ENCODE results near the gene PMM2. TPM values are rescaled to one million over a fixed set of nuclear protein-coding genes. Genes with fewer than 3 reads are reported as not detected.
"Not testable (repeated sequence)": the region's sequence is repeated elsewhere in the genome, so short reads cannot be mapped to it uniquely, and the experiment has no call there.

Gene PMM2
- total and polyA plus RNA-seq, 2 experiments from 2014 or later, result 38.2 to 60.4 TPM

- H3K9me3 Mint-ChIP-seq, result no peaks in the 10 kb centered on the region
- Histone ChIP-seq H3K36me3 (ENCODE audit: insufficient read depth) (no peaks in the 10 kb centered on the region), H3K27me3 (ENCODE audit: insufficient read depth) (no peaks in the 10 kb centered on the region), H2AFZ (no peak overlapping the region), H3K27ac (ENCODE audit: low read depth) (no peak overlapping the region), H3K4me2 (no peak overlapping the region), H3K79me2 (replicated peaks; ENCODE audit: insufficient read depth) (no peaks in the 10 kb centered on the region), H3K9me2 (ENCODE audit: insufficient read depth) (no peaks in the 10 kb centered on the region), H3F3A (replicated peaks; ENCODE audit: low read depth) (peaks cover 5% of the 10 kb centered on the region; the same call in 1 of the 2 replicates), H3K4me3 (no peak overlapping the region), H3K4me1 (ENCODE audit: insufficient read depth) (peaks cover 17% of the 10 kb centered on the region), H4K20me1 (replicated peaks; ENCODE audit: insufficient read depth) (no peaks in the 10 kb centered on the region)
- H3K4me1 Mint-ChIP-seq, result peaks cover 23% of the 10 kb centered on the region
- H3K27me3 Mint-ChIP-seq (ENCODE audit: insufficient read depth, low read depth, poor library complexity), result peaks cover 10% of the 10 kb centered on the region
- ATAC-seq (no peak), DNase-seq (ENCODE audit: low spot score) (no peak)
- H3K27ac Mint-ChIP-seq, result no peak overlapping the region
- H3K4me3 Mint-ChIP-seq, result no peak overlapping the region
- no peak for TF ChIP-seq EZH2phosphoT487 (IDR thresholded peaks at IDR 0.05; ENCODE audit: unreplicated experiment)
- TF ChIP-seq, protein P1, sequence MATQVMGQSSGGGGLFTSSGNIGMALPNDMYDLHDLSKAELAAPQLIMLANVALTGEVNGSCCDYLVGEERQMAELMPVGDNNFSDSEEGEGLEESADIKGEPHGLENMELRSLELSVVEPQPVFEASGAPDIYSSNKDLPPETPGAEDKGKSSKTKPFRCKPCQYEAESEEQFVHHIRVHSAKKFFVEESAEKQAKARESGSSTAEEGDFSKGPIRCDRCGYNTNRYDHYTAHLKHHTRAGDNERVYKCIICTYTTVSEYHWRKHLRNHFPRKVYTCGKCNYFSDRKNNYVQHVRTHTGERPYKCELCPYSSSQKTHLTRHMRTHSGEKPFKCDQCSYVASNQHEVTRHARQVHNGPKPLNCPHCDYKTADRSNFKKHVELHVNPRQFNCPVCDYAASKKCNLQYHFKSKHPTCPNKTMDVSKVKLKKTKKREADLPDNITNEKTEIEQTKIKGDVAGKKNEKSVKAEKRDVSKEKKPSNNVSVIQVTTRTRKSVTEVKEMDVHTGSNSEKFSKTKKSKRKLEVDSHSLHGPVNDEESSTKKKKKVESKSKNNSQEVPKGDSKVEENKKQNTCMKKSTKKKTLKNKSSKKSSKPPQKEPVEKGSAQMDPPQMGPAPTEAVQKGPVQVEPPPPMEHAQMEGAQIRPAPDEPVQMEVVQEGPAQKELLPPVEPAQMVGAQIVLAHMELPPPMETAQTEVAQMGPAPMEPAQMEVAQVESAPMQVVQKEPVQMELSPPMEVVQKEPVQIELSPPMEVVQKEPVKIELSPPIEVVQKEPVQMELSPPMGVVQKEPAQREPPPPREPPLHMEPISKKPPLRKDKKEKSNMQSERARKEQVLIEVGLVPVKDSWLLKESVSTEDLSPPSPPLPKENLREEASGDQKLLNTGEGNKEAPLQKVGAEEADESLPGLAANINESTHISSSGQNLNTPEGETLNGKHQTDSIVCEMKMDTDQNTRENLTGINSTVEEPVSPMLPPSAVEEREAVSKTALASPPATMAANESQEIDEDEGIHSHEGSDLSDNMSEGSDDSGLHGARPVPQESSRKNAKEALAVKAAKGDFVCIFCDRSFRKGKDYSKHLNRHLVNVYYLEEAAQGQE (IDR thresholded peaks at IDR 0.05; ENCODE audit: unreplicated experiment), result no peak
- no peaks in the 10 kb centered on the region for H3K36me3 Mint-ChIP-seq (ENCODE audit: low read depth)
Measured at GRCh38 chr16:8874388-8874787, 76.7 kb downstream of the PMM2 start.

DNA sequence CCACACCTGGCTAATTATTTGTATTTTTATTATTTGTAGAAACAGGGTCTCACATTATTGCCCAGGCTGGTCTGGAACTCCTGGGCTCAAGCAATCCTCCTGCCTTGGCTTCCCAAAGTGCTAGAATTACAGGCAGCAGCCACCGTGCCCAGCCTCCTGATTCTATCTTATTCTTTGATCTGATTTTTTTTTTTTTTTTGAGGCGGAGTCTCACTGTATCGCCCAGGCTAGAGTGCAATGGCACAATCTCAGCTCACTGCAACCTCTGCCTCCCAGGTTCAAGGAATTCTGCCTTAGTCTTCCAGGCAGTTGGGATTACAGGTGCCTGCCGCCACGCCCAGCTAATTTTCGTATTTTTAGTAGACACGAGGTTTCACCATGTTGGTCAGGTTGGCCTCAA lies 77.7 kb downstream of the PMM2 start:
- not testable (repeated sequence) for H3K9me2 ChIP-seq (ENCODE audit: insufficient read depth); ATAC-seq; H3F3A ChIP-seq (replicated peaks; ENCODE audit: low read depth); H2AFZ ChIP-seq; H3K4me2 ChIP-seq; H3K79me2 ChIP-seq (replicated peaks; ENCODE audit: insufficient read depth); H3K27ac Mint-ChIP-seq; H3K27me3 Mint-ChIP-seq (ENCODE audit: insufficient read depth, low read depth, poor library complexity); H4K20me1 ChIP-seq (replicated peaks; ENCODE audit: insufficient read depth); H3K36me3 Mint-ChIP-seq (ENCODE audit: low read depth); H3K36me3 ChIP-seq (ENCODE audit: insufficient read depth); H3K9me3 Mint-ChIP-seq; H3K27me3 ChIP-seq (ENCODE audit: insufficient read depth); H3K27ac ChIP-seq (ENCODE audit: low read depth); H3K4me3 ChIP-seq; DNase-seq (ENCODE audit: low spot score); H3K4me3 Mint-ChIP-seq
- peaks cover 20% of the 10 kb centered on the region for H3K4me1 Mint-ChIP-seq
- peaks cover 16% of the 10 kb centered on the region for H3K4me1 ChIP-seq (ENCODE audit: insufficient read depth)

DNA sequence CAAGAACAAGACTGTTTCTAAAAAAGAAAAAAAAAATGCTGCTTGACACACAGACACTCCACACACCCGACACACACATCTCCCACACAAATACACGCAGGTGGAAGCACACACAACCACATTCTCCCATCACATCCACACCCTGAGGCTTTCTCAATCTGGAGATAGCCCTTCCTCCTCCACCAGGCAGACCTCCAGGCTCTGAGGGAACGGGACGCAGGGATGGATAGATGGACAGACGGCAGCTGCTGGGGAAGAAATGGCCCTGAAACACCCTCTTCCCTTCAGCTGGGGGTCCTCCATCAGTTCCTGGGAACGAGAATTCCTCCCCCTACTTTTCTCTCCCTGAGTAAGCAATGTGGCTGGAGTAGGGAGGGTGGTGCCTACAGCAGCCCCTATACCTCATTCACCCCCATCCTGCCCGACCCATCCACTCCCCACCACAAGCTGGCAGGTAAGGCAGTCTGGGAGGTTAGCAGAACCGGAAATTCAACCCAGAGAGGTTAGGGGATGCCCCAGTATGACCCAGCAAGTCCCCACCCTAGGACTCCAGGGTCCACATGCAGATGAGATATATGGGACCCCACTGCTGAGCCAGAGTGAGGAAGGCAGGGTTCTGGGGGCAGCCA lies 80.4 kb downstream of the PMM2 start:
- no peak overlapping the region for H3K4me3 ChIP-seq
- Mint-ChIP-seq H3K9me3 (no peaks in the 10 kb centered on the region; the same call in 2 of the 3 replicates), H3K27ac (no peak overlapping the region), H3K27me3 (ENCODE audit: insufficient read depth, low read depth, poor library complexity) (peaks cover 12% of the 10 kb centered on the region), H3K4me3 (no peak overlapping the region), H3K36me3 (ENCODE audit: low read depth) (no peaks in the 10 kb centered on the region; the same call in 1 of the 3 replicates), H3K4me1 (peaks cover 16% of the 10 kb centered on the region)
- no peak overlapping the region for H3K27ac ChIP-seq (ENCODE audit: low read depth)
- peaks cover 11% of the 10 kb centered on the region for H3K4me1 ChIP-seq (ENCODE audit: insufficient read depth)
- H3K9me2 ChIP-seq (ENCODE audit: insufficient read depth), result no peaks in the 10 kb centered on the region
- H4K20me1 ChIP-seq (replicated peaks; ENCODE audit: insufficient read depth), result no peaks in the 10 kb centered on the region
- no peaks in the 10 kb centered on the region for H3K36me3 ChIP-seq (ENCODE audit: insufficient read depth)
- DNase-seq (ENCODE audit: low spot score), result peak; percentile 29
- H3K79me2 ChIP-seq (replicated peaks; ENCODE audit: insufficient read depth), result no peaks in the 10 kb centered on the region
- H2AFZ ChIP-seq, result peak overlapping the region; percentile 73; the same call in 1 of the 2 replicates
- H3K27me3 ChIP-seq (ENCODE audit: insufficient read depth), result no peaks in the 10 kb centered on the region
- H3F3A ChIP-seq (replicated peaks; ENCODE audit: low read depth), result no peaks in the 10 kb centered on the region
- H3K4me2 ChIP-seq, result peak overlapping the region; percentile 31; the same call in 1 of the 2 replicates
- no peak; the same call in 2 of the 3 replicates for ATAC-seq
- TF ChIP-seq ETS1 (IDR thresholded peaks at IDR 0.05), result no peak
- no peak for TF ChIP-seq ZNF114 (CRISPR knock-in tag; IDR thresholded peaks at IDR 0.05)
- TF ChIP-seq EZH2phosphoT487 (IDR thresholded peaks at IDR 0.05; ENCODE audit: unreplicated experiment), result no peak
